Osteoblast (primary cell): Measurements from ENCODE around the gene PC. TPM values are rescaled to one million over a fixed set of nuclear protein-coding genes. Genes with fewer than 3 reads are reported as not detected.

Experiments used
- DNase-seq: peaks from one replicate; pipeline ENCODE4 v3.0.0; 2011; ENCODE audit warnings: low spot score, mixed read lengths; ENCODE audit not compliant: insufficient read length; ENCODE audit errors: missing footprints
- H2AFZ ChIP-seq: 2 replicates; pipeline ENCODE4 v1.6.0; 2011; ENCODE audit warnings: mild to moderate bottlenecking, low read length
- H3K27ac ChIP-seq: 2 replicates; pipeline ENCODE4 v1.5.1; 2011; ENCODE audit warnings: mild to moderate bottlenecking, low read depth, low read length, moderate library complexity
- H3K27me3 ChIP-seq: 2 replicates; pipeline ENCODE4 v1.6.0; 2012; ENCODE audit warnings: mild to moderate bottlenecking, control low read depth, inconsistent platforms, low read length, moderate library complexity; ENCODE audit not compliant: insufficient read depth
- H3K36me3 ChIP-seq: 2 replicates; pipeline ENCODE4 v1.5.1; 2011; ENCODE audit warnings: mild to moderate bottlenecking, low read length, control low read depth, moderate library complexity; ENCODE audit not compliant: insufficient read depth
- H3K4me1 ChIP-seq: 2 replicates; pipeline ENCODE4 v1.5.1; 2011; ENCODE audit warnings: mild to moderate bottlenecking, low read length, control low read depth, moderate library complexity; ENCODE audit not compliant: insufficient read depth
- H3K4me2 ChIP-seq: 2 replicates; pipeline ENCODE4 v1.6.0; 2011; ENCODE audit warnings: mild to moderate bottlenecking, low read length; ENCODE audit not compliant: insufficient read depth
- H3K4me3 ChIP-seq: fragments of 200-600 bp; sonication (generic); 3 replicates; pipeline ENCODE4 v1.5.1; 2012; ENCODE audit warnings: mild to moderate bottlenecking, low read length, inconsistent platforms; ENCODE audit not compliant: insufficient read depth
- H3K79me2 ChIP-seq: 2 replicates; pipeline ENCODE4 v1.6.0; 2012; ENCODE audit warnings: mild to moderate bottlenecking, low read length, control low read depth, inconsistent platforms; ENCODE audit not compliant: insufficient read depth
- H3K9me3 ChIP-seq: 2 replicates; pipeline ENCODE4 v1.5.1; 2011; ENCODE audit warnings: low read depth, low read length, control low read depth
- H4K20me1 ChIP-seq: 2 replicates; pipeline ENCODE4 v1.6.0; 2012; ENCODE audit warnings: mild to moderate bottlenecking, low read length, control low read depth; ENCODE audit not compliant: insufficient read depth
- CTCF ChIP-seq: IDR thresholded peaks from 2 replicates; pipeline ENCODE4 v1.5.1; 2011; ENCODE audit warnings: mild to moderate bottlenecking, low read depth, low read length, moderate library complexity; ENCODE audit errors: extremely low read depth
- total RNA-seq: library from RNA; depleted of rRNA; stranded (reverse); fragments of >200 nt; gene quantifications from 2 replicates; pipeline ENCODE4 v1.2.3, GENCODE V29; 2012

PC gene
- total RNA-seq, 1 donor: 48.5 TPM

GRCh38 chr11:66856496-66857233 is 101.5 kb downstream of the PC start, which contains the start of gene LRFN4:
LRFN4 (plus strand) TSS chr11:66857064; CDS start chr11:66857745, 681 bp downstream.
- H3K27ac ChIP-seq: peak within 1 kb of the TSS; percentile 77
- H3K4me1 ChIP-seq: peaks cover 6% of the 10 kb centered on the region
- no peaks in the 10 kb centered on the region for H3K9me3 ChIP-seq
- peak; percentile 98 for DNase-seq
- H3K4me3 ChIP-seq: peak within 1 kb of the TSS; percentile 85
- no peaks in the 10 kb centered on the region for H3K27me3 ChIP-seq
- no peak for TF ChIP-seq CTCF
- peaks cover 5% of the 10 kb centered on the region for H3K79me2 ChIP-seq
- H3K4me2 ChIP-seq: peak within 1 kb of the TSS; percentile 71
- peak within 1 kb of the TSS; percentile 77 for H2AFZ ChIP-seq
- no peaks in the 10 kb centered on the region for H4K20me1 ChIP-seq
- H3K36me3 ChIP-seq: no peaks in the 10 kb centered on the region

- H3K36me3 ChIP-seq: no peaks in the 10 kb centered on the region
- peak overlapping the region; percentile 77 for H2AFZ ChIP-seq
- peaks cover 5% of the 10 kb centered on the region for H3K79me2 ChIP-seq
- peak overlapping the region; percentile 85 for H3K4me3 ChIP-seq
- peak overlapping the region; percentile 77 for H3K27ac ChIP-seq
- H3K4me1 ChIP-seq: peaks cover 6% of the 10 kb centered on the region
- peak; percentile 100 for DNase-seq
- no peaks in the 10 kb centered on the region for H4K20me1 ChIP-seq
- H3K4me2 ChIP-seq: peak overlapping the region; percentile 71
- no peaks in the 10 kb centered on the region for H3K27me3 ChIP-seq
- no peaks in the 10 kb centered on the region for H3K9me3 ChIP-seq
- no peak for TF ChIP-seq CTCF
Measured at GRCh38 chr11:66855574-66856495, 102.3 kb downstream of the PC start.

GRCh38 chr11:66854729-66855211 is 103.4 kb downstream of the PC start:
- no peaks in the 10 kb centered on the region for H3K27me3 ChIP-seq
- H3K79me2 ChIP-seq: peaks cover 5% of the 10 kb centered on the region
- H3K4me3 ChIP-seq: no peak overlapping the region
- H3K4me2 ChIP-seq: no peak overlapping the region
- H3K36me3 ChIP-seq: peaks cover 3% of the 10 kb centered on the region
- no peak overlapping the region for H2AFZ ChIP-seq
- no peak for TF ChIP-seq CTCF
- peaks cover 6% of the 10 kb centered on the region for H3K4me1 ChIP-seq
- peak; percentile 71 for DNase-seq
- H3K9me3 ChIP-seq: no peaks in the 10 kb centered on the region
- no peak overlapping the region for H3K27ac ChIP-seq
- H4K20me1 ChIP-seq: no peaks in the 10 kb centered on the region
